SK-N-SH (cell line): Measurements from ENCODE around the gene INPPL1.

Experiments
- CHD2 ChIP-seq: fragments of 150-350 bp; IDR thresholded peaks from 2 replicates; pipeline ENCODE4 v1.6.1; 2018; ENCODE audit warnings: low read length; ENCODE audit not compliant: partially characterized antibody
- CTCF ChIP-seq: fragments of 200-600 bp; sonication (generic); IDR thresholded peaks from 2 replicates; pipeline ENCODE4 v1.6.1; 2017; ENCODE audit warnings: antibody characterized with exemption, mild to moderate bottlenecking, moderate library complexity
- ELF1 ChIP-seq: IDR thresholded peaks from 2 replicates; pipeline ENCODE4 v1.4.0; 2012
- SIN3A ChIP-seq: IDR thresholded peaks from 2 replicates; pipeline ENCODE4 v1.6.1; 2012; ENCODE audit warnings: low read depth, mild to moderate bottlenecking, low read length, moderate library complexity, borderline replicate concordance
- YY1 ChIP-seq: IDR thresholded peaks from 2 replicates; pipeline ENCODE4 v1.4.0; 2012; ENCODE audit warnings: low read depth, mild to moderate bottlenecking

GRCh38 chr11:72235351-72236057, 10.9 kb downstream of the INPPL1 start:
- TF ChIP-seq CTCF (no peak), ELF1 (no peak), CHD2 (no peak), YY1 (no peak), SIN3A (no peak)
